Left renal cortex interstitium (tissue), 4 donors: Measurements from ENCODE around the gene PFDN1. TPM values are rescaled to one million over a fixed set of nuclear protein-coding genes. Genes with fewer than 3 reads are reported as not detected.

Experiments used
- DNase-seq, 4 donors: peaks; one replicate each; pipeline ENCODE4 v3.0.0-alpha.2; 2013; ENCODE audit warnings: low read depth in 4 of 4, low spot score in 2 of 4, missing footprints in 1 of 4
- polyA plus RNA-seq, 4 donors: library from polyadenylated mRNA; unstranded; fragments of 120-200 nt; gene quantifications; one replicate each; pipeline ENCODE4 v1.2.1, GENCODE V29; 2013; ENCODE audit not compliant: insufficient read length in 4 of 4

Gene PFDN1
- polyA plus RNA-seq, 4 donors = 93.3 to 122 (median 104) TPM

DNA sequence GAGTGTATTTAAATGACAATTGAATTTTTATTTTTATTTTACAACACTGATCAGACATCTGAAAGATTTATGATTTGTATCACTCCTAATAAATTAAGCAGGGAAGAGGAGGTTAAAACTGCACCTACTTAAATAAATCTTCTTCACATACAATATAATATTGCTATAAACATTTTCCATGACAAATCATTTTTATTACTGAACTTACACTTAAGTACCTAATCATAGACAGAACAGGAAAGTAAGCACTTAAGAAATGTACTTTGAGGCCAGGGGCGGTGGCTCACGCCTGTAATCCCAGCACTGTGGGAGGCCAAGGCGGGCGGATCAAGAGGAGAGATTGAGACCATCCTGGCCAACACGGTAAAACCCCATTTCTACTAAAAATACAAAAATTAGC is 3.8 kb downstream of the PFDN1 start:
- DNase-seq = no peak

DNA sequence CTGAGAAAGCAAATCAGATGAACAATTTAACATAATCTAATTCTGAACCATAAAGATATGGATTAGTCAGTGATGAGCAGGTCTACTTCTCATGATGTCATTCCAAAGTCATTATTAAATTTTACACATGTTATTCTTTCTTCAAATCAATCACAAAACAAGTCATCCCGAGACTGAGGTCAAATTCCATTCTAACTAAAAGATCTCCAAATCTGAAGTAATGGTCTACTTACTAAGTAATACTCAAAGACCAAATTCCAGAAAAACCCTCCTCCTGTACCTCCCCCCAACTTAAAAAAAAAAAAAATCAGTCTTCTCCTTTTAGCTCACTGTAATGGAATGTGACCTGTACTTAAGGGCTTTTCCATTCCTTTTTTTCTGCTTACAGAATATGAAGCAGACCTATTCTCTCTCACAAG is 4.7 kb downstream of the PFDN1 start:
- DNase-seq = no peak

DNA sequence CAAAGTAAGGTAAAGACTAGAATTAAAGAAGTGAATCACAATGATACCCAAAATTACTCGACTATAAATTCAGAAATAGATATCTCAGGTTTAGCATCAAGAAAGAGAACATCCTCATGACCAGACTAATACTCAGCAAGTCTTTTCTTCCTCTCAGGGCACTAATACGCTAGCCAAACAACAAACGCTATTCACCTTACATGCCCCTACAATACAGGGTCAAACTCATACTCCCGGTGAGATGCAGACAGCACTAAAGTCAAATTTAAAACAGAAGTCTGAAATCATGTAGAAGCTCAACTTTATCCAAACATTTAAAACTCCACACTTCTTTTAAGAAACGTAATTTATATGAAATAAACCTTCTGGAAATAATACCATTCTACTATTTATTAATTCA is 5.6 kb downstream of the PFDN1 start:
- DNase-seq = no peak

DNA sequence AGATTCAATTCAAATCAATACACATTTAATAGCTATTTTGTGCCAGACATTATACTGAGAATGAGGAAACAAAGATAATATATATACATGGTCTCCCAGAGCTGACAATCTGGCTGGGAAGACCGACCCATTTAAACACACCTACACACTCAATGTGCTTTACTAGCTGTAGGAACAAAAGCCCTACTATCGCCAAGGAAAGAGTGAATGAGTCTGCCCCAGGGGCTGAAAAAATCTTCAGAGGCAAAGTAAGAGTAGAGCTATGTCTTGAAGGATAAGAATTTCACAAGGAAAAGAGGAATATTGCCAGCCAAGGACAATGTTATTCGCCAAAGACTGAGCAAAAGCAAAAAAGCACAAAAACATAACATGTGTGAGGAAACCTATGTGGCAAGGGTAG is 6.6 kb downstream of the PFDN1 start:
- no peak for DNase-seq

DNA sequence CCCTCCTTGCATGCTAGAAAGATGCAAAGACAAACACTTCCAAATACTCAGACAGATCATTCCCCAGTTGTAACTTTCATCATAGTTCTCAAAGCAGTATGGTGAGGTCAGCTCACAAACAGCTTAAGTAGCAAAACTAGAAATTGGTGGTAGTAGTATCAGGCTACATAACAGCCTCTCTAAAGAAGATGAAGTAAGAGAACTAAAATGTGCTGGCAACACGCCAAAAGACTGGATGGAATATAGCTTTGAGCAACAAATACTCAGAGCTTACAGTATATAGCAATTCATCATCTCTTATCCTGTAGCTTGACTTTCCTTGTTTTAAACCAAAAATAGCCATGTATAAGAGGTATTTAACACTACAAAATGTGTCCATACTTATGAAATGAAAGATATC is 7.5 kb downstream of the PFDN1 start:
- peak in 3 of 4 donors; percentile 13 to 49 (median 39) for DNase-seq

DNA sequence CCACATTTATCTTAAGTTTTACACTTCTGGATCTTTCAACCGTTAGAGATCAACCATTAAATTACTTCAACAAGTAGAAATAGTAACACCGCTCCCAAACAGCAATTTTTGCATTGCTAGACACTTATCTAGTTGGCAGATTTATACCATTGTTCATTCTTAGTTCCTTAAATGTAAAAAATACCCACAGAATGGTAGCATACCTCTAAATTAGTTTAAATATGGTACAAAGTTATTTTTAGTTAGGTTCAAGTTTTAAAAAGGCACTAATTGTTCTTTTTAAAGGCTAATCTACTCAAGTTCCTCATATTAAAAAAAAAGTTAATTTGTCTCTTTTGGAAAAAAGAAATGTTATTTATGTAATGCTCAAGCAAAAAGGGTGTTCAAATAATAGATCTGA is 8.1 kb downstream of the PFDN1 start:
- no peak for DNase-seq

DNA sequence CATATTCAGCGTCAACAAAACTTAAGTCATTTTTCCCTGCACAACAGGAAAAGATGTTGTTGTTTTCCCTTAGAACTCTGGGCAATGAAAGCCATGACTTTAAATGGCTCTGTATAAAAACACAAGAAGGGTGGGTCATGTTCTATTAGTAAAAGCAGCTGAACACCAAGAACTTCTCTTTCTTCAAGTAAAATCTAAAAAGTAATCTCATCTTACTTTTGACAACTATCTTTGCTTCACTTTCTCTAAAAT is 9.1 kb downstream of the PFDN1 start:
- DNase-seq = no peak

DNA sequence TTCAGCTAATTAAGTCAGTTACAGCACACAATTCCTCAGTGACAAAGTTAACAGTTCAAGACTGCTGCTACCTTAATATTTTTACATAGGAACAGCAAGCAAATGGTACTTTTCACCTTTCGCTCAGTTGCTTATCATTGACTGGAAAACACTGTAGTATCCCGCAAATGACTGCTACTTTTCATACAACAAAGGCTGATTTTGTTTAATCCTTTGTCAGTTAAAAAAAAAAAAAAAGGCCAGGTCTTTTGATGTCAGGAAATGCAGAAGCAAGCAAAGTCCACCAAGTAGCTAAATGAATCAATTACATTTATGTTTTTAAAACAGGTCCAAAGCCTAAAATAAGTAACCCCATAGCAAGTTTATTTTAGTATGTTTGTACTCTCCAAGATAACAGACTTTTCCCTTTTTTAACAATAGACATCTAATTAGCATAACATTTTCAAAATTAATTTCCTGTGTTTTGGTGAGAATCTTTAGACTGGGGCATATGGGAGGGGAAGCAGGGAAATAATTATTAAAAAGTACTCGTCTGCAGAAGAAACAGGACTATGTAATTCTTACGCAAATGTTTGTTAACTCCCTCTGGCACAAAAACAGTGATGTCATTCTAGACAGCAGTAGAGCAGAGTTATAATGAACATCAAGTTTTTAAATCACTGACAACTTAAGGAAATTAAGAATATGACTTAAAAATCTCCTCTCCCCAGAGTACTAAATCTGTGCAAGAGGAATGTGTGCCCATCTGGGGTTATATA is 9.6 kb downstream of the PFDN1 start:
- DNase-seq = no peak

DNA sequence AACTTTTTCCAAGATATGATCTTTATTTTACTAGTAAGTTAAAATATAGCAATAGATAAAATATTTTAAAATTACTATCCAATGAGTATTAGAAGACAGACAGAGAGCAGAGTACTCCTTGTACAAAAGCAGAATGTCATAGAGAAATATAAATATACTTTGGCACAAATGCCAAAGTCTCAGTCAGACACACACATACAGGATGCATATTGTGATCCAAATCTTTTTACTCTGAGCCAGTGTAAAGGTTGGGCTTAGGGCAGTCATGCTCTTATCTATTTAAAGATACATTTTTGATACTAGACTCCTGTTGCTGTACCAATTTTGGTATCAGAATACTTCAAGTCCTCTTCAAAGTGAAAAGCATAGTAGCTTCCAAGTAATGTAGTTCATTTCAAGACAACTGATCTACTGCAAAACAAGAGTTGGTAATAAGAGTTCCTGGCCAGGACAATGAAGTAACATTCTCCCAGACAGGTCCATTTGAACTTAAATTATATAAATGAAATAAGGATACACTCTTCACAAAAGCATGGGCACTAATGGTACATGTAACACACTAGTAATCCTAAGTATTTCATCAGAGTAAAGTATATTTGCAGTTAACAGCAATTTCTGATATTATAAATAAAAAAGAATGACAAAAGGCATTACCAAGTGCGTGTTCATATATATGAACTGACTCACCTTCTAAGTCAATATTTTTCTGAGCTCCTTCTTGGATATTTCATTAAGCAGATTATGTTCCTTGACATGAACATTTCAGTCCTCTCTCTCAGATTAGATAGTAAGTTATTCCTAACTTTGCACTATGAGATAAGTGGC is 10.5 kb downstream of the PFDN1 start:
- no peak for DNase-seq

DNA sequence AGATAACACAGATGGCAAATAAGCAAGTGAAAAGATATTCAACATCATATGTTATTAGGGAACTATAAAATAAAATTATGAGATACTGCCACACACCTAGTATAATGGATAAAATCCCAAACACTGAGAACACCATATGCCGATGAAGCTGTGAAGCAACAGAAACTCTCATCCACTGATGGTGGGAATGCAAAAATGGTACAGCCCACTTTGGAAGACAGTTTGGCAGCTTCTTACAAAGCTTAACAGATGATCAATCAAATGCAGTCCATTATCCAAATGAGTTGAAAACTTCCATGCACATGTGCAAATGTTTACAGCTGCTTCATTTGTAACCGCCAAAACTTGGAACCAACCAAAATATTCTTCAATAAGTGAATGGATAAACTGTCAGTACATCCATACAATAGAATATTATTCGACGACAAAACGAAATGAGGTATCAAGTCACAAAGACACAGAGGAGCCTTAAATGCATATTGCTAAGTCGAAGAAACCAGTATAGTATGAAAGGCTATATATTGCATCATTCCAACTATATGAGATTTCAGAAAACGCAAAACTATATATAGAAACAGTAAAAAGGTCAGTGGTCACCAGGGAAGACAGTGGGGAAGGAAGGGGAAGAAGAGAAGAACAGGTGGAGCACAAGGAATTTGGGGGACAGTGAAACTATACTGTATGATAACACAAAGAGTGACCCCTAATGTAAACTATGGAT is 14.9 kb downstream of the PFDN1 start:
- DNase-seq = no peak

DNA sequence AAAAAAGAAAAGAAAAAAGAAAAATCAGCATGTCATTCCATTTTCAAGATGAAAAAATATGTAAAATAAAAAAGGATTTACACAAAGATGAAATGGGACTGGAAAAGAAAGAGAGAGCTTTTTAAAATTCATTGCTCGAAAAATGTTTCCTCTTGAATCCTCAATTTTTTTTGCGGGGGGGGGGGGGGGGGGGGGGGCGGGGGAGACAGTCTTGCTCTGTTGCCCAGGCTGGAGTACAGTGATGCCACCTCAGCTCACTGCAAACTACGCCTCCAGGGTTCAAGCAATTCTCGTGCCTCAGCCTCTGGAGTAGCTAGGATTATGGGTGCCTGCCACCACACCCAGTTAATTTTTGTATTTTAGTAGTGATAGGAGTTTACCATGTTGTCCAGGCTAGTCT is 16.5 kb downstream of the PFDN1 start:
- DNase-seq = no peak

DNA sequence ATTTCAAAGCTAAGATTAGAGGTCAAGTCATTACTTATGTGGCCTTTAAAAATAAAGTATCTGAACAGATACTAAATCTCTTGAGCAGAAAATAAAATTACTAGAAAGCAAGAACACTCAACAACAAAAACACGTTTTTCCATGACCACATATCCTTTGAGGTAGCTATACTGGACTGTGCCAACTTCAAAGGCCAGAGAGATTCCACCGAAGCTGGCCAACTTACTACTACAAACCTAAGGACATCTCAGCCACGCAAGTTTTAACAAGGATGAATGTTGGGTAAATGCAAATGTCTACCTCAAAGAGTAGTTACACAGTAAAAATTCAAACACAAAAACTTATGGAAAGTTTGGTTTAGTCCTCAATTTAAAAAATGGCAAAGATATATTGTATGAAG is 18.9 kb downstream of the PFDN1 start:
- no peak for DNase-seq

DNA sequence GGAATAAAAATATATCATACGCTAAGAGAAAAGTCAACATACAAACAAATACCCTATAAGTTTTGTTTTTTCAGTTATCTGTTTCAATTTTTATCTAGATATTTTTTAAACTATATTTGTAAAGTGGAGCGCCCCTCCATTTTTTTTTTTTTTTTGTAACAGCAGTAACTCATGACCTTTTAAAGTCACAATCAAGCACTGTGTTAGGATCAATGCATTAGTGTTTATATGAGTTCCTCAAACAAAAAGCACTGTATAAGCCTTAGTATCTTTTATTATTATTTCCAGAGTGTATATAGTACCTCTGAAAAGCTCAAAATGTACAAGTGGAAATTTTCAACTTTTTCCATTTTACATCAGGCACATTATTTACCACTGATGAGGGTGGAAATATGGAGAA is 20.6 kb downstream of the PFDN1 start:
- DNase-seq = no peak

DNA sequence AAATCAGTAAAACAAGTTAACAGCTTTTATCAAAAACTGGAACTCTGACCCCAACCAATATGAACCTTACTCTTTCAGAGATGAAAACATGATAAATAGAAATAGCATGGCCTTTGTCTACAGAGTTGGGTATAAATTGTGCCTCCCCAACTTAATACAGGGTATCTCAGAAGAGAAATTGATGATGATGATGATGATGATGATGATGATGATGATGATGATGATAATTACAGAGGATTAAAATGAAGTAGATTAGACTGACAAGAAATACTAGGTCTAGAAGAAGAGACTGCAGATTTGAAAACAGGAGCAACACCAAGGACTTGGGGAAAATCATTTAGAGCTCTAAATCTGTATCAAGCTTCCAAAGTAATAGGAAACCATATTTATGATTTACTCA is 27.1 kb downstream of the PFDN1 start:
- DNase-seq = no peak

DNA sequence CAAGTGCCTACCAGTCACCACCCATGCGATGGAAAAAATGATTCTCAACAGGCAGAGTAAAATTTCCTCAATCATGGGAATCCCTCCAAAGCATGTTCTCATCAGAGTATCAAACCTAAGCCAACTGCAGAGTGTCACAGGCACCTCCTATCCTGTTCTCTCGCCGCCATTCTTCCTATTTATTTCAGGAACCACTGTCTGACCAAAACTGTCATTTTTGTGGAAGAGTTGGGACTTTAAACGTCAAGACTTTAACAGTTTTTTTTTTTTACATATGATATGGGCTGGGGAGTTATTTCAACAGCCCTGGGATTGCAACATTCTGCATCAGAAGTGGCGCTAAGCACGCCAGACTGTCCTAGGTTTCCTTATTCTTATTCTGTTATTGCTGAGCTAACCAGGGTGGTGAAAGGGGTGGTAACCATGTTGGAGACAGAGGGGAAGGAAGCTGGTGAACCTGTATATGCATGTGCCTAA is 29.5 kb downstream of the PFDN1 start:
- no peak for DNase-seq

DNA sequence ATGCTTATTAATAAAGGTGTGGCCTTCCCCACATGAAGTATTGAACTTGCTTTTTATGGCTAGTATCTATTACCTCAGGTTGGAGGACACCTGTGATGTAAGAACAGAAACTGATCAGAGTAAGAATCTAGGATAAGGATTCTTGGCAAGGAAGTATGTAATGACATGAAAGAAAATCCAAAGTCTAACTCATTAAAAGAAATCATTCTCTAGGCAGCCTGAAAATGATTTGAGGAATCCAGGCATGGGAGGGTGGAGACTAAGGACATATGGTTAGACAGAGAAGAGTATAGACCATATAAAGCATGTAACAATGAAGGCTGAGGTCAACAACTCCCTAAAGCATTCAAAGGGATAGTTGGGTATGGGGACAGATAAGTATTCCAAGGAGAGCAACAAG is 32.9 kb downstream of the PFDN1 start:
- no peak for DNase-seq

DNA sequence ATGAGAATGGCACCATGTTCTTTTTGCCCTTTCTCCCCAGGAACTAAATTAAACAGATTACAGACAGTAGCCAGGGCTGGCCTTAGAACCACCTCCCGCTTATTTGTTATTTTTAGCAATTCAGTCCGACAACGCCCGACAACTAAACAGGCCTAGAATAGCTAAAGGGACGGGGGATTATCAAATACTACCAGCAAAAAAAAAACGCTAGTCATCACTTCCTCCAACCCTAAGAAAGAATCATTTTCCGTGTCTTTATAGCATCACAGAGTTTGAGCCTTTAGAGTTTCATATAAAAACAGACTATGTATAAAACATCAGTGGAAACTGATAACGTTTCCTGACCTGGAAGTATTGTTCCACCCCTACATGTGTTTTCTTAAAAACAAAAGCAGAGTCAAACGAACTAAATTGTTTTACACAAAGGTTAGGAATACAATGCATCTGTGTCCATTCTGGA is 35.3 kb downstream of the PFDN1 start:
- DNase-seq = no peak

DNA sequence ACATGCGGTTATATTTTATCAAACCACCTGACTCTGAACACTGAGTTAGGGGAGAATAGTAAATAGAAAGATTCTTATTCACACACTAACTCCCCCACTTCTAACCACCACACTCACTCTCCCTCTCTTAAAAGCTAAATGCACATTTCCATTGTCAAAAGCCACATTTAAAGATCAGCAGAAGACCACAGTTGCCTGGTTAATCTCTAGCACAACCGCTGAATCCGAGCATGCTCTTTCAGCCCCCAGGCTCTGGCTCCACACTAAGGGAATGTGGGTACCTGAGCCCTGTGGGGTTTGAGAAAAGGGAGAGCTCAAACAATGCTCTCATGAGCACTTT is 35.7 kb downstream of the PFDN1 start:
- DNase-seq = no peak

DNA sequence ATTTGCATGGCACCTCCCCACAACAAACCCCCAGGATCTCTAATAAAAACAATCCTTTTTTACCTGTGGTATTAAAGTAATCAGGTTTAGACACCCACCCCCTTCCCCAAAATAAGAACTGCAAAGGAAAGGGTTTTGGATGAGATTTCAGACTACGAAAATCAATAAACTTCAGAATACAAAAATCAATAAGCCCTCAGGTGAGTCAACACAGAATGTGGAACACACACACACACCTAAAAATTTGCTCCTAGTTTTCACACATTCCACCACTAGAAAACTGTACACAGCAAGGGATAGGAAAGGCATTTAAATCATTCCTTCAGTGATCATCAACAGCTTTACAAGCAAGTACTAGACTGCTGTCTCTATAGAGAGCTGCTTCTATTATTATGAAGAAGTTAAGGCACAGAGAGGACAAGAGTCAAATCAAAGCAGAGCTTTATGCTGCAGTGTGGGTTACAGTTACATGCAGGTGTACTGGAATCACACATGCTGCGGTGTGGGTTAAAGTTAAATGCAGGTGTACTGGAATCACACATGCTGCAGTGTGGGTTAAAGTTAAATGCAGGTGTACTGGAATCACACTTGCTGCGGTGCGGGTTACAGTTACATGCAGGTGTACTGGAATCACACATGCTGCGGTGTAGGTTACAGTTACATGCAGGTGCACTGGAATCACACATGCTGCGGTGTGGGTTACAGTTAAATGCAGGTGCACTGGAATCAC is 36.3 kb downstream of the PFDN1 start:
- DNase-seq = no peak

DNA sequence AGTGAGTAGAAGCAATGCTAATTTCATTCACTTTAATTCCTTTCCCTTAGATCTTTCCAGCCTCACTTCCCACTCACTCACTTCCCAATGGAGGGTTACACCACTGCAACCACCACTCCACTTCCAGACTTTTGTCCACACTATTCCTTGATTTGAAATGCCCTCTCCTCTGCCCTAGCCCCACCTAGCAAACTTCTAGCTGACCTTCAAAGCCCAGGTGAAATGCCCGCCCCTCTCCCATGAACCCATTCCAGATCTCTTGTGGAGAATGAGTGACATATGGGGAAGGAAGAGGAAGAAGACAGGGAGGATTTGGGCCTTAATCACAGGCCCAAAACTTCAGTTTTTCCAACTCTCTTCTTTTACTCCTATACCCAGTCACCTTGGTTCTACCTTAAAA is 37.1 kb downstream of the PFDN1 start:
- no peak for DNase-seq

DNA sequence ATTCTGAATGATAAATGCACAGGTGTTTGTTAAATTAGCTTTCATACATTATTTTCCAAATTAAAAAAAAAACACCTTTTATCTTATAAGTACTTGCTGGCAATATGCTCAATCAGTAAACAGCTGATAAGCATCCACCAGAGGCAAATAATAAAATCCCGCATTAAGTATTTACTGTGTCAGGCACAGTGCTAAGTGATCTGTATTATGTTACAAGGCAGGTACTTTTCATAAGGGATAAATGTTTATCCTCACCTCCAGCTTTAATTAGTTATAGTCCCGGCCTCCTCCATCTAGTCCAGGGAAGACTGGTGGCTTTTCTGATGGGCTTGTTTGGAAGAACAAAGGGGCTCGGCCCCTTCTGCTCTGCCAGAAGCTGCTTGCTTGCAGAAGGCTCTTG is 40.1 kb downstream of the PFDN1 start:
- no peak for DNase-seq
